Tibial nerve (tissue), 3 donors: ENCODE data around the gene ZFYVE16.

Experiments used
- POLR2A ChIP-seq, 2 donors: fragments of 450-650 bp; IDR thresholded peaks; one replicate each; pipeline ENCODE4 v1.6.1; 2017; ENCODE audit warnings: antibody characterized with exemption in 2 of 2, mild to moderate bottlenecking in 2 of 2, moderate library complexity in 2 of 2
- TF ChIP-seq, protein P1 (sequence below), 5 experiments: fragments of 200-600 bp in 3 of 5; fragments of 450-650 bp in 2 of 5; sonication (generic) in 3 of 5; IDR thresholded peaks; one replicate each; pipeline ENCODE4 v1.5.1; 2016 to 2019; ENCODE audit warnings: antibody characterized with exemption in 5 of 5, mild to moderate bottlenecking in 3 of 5, moderate library complexity in 2 of 5

DNA sequence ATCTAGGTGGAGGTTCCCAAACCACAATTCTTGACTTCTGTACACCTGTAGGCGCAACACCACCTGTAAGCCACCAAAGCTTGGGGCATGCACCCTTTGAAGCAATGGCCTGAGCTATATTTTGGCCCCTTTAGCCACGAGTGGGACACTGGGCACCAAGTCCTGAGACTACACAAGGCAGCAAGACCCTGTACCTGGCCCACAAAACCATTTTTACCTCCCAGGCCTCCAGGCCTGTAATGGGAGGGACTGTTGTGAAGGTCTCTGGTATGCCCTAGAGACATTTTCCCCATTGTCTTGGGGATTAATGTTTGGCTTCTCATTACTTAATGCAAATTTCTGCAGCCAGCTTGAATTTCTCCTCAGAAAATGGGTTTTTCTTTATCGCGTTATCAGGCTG is 55.4 kb downstream of the ZFYVE16 start:
- TF ChIP-seq, protein P1, sequence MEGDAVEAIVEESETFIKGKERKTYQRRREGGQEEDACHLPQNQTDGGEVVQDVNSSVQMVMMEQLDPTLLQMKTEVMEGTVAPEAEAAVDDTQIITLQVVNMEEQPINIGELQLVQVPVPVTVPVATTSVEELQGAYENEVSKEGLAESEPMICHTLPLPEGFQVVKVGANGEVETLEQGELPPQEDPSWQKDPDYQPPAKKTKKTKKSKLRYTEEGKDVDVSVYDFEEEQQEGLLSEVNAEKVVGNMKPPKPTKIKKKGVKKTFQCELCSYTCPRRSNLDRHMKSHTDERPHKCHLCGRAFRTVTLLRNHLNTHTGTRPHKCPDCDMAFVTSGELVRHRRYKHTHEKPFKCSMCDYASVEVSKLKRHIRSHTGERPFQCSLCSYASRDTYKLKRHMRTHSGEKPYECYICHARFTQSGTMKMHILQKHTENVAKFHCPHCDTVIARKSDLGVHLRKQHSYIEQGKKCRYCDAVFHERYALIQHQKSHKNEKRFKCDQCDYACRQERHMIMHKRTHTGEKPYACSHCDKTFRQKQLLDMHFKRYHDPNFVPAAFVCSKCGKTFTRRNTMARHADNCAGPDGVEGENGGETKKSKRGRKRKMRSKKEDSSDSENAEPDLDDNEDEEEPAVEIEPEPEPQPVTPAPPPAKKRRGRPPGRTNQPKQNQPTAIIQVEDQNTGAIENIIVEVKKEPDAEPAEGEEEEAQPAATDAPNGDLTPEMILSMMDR (IDR thresholded peaks at IDR 0.05), result no peak
- TF ChIP-seq POLR2A (IDR thresholded peaks at IDR 0.05), result no peak
